ENCODE data around the gene HEXD.

DNA sequence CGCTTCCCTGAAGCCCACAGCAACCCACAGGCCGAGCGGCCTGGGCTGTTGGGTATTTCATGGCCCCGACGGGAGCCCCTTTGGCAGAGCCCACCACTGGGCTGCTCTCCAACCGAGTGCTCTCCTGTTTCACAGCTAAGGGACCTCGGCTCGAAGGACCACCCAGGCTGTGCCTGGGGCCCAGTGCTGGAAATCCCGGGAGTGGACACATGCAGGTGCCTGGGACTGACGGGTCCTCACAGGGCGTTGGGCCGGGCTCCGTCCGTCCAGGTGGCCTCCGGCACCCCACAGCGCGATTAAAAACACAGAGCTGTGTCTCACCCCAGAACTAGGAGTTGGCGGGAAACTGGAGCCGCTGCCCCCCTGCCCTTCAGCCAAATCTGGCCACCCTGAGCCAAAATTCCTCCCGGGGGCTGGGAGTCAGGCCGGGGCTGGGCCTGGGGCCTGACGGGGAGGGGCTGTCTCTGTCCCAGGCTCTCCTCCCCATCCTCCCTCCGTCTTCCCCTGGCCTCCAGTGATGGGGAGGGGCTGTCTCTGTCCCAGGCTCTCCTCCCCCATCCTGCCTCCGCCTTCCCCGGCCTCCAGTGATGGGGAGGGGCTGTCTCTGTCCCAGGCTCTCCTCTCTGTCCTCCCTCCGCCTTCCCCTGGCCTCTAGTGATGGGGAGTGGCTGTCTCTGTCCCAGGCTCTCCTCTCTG lies 32.4 kb upstream of the HEXD start:
- TF ChIP-seq, protein P1, sequence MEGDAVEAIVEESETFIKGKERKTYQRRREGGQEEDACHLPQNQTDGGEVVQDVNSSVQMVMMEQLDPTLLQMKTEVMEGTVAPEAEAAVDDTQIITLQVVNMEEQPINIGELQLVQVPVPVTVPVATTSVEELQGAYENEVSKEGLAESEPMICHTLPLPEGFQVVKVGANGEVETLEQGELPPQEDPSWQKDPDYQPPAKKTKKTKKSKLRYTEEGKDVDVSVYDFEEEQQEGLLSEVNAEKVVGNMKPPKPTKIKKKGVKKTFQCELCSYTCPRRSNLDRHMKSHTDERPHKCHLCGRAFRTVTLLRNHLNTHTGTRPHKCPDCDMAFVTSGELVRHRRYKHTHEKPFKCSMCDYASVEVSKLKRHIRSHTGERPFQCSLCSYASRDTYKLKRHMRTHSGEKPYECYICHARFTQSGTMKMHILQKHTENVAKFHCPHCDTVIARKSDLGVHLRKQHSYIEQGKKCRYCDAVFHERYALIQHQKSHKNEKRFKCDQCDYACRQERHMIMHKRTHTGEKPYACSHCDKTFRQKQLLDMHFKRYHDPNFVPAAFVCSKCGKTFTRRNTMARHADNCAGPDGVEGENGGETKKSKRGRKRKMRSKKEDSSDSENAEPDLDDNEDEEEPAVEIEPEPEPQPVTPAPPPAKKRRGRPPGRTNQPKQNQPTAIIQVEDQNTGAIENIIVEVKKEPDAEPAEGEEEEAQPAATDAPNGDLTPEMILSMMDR (IDR thresholded peaks at IDR 0.05): no peak
- no peak for TF ChIP-seq POLR2A (IDR thresholded peaks at IDR 0.05)
